Sigmoid colon (tissue), 4 donors: ENCODE results near the gene BRD4.

Experiments
- POLR2A ChIP-seq, 2 donors: fragments of 450-650 bp; IDR thresholded peaks; one replicate each; pipeline ENCODE4 v1.6.1; 2016; ENCODE audit warnings: antibody characterized with exemption in 2 of 2, mild to moderate bottlenecking in 2 of 2, moderate library complexity in 2 of 2
- POLR2AphosphoS5 ChIP-seq, 4 donors: sonication (generic); formaldehyde crosslinking; IDR thresholded peaks; one replicate each; pipeline ENCODE4 v1.6.1; 2017; ENCODE audit warnings: antibody characterized with exemption in 4 of 4
- TF ChIP-seq, protein P1 (sequence below), 4 experiments: fragments of 450-650 bp in 3 of 4; fragments of 200-600 bp in 1 of 4; IDR thresholded peaks; one replicate each; pipeline ENCODE4 v1.5.1; 2016 to 2019; ENCODE audit warnings: antibody characterized with exemption in 4 of 4, mild to moderate bottlenecking in 3 of 4, moderate library complexity in 2 of 4

GRCh38 chr19:15257782-15258181, 74.6 kb downstream of the BRD4 start:
- TF ChIP-seq, protein P1, sequence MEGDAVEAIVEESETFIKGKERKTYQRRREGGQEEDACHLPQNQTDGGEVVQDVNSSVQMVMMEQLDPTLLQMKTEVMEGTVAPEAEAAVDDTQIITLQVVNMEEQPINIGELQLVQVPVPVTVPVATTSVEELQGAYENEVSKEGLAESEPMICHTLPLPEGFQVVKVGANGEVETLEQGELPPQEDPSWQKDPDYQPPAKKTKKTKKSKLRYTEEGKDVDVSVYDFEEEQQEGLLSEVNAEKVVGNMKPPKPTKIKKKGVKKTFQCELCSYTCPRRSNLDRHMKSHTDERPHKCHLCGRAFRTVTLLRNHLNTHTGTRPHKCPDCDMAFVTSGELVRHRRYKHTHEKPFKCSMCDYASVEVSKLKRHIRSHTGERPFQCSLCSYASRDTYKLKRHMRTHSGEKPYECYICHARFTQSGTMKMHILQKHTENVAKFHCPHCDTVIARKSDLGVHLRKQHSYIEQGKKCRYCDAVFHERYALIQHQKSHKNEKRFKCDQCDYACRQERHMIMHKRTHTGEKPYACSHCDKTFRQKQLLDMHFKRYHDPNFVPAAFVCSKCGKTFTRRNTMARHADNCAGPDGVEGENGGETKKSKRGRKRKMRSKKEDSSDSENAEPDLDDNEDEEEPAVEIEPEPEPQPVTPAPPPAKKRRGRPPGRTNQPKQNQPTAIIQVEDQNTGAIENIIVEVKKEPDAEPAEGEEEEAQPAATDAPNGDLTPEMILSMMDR (IDR thresholded peaks at IDR 0.05) = no peak
- no peak for TF ChIP-seq POLR2AphosphoS5 (IDR thresholded peaks at IDR 0.05)
- no peak for TF ChIP-seq POLR2A (IDR thresholded peaks at IDR 0.05)
